HepG2 (cell line): Measurements from ENCODE around the gene HSF2BP. TPM values are rescaled to one million over a fixed set of nuclear protein-coding genes. Genes with fewer than 3 reads are reported as not detected.

Experiments used
- ATM ChIP-seq: fragments of 450-650 bp; IDR thresholded peaks from 2 replicates; pipeline ENCODE4 v1.7.1; 2017; ENCODE audit warnings: mild to moderate bottlenecking, borderline replicate concordance
- HMG20B ChIP-seq: conservative IDR thresholded peaks from 2 replicates; pipeline ENCODE4 v1.6.1; 2016; ENCODE audit warnings: missing genetic modification reagents, missing compliant biosample characterization
- PRPF4 ChIP-seq: fragments of 200-400 bp; formaldehyde crosslinking; IDR thresholded peaks from 2 replicates; pipeline ENCODE4 v1.6.1; 2016; ENCODE audit warnings: low read length, low read depth; ENCODE audit not compliant: poor library complexity, severe bottlenecking
- ZNF17 ChIP-seq: sonication (generic); formaldehyde crosslinking; IDR thresholded peaks from 2 replicates; pipeline ENCODE4 v1.5.0; 2020; ENCODE audit warnings: mild to moderate bottlenecking, missing genetic modification reagents
- ZNF33B ChIP-seq: sonication (generic); formaldehyde crosslinking; IDR thresholded peaks from 2 replicates; pipeline ENCODE4 v1.5.1; 2020; ENCODE audit warnings: mild to moderate bottlenecking, missing genetic modification reagents
- ZNF549 ChIP-seq: sonication (generic); formaldehyde crosslinking; IDR thresholded peaks from 2 replicates; pipeline ENCODE4 v1.5.0; 2020; ENCODE audit warnings: missing genetic modification reagents
- ZNF569 ChIP-seq: sonication (generic); formaldehyde crosslinking; IDR thresholded peaks from 2 replicates; pipeline ENCODE4 v1.5.0; 2020; ENCODE audit warnings: mild to moderate bottlenecking, missing genetic modification reagents, moderate library complexity, borderline replicate concordance
- ZNF878 ChIP-seq: sonication (generic); formaldehyde crosslinking; IDR thresholded peaks from 2 replicates; pipeline ENCODE4 v1.8.1; 2023; ENCODE audit warnings: mild to moderate bottlenecking, missing genetic modification reagents, moderate library complexity
- polyA plus RNA-seq, 8 experiments: library from polyadenylated mRNA; depleted of rRNA in 3 of 8; stranded (reverse) in 7 of 8; unstranded in 1 of 8; fragments of >200 nt; fragmentation: Illumina TruSeq in 4 of 8; extraction: Trizol in 4 of 8; gene quantifications; 2 replicates each; pipeline versions ENCODE4 v1.2.1 to v1.2.3, GENCODE V29; 2011 to 2016; ENCODE audit warnings: low read depth in 4 of 8, missing spikeins in 1 of 8, mixed read lengths in 1 of 8; ENCODE audit not compliant: insufficient read depth in 1 of 8
- total RNA-seq, 5 experiments: library from RNA; depleted of rRNA; stranded (reverse); fragments of >200 nt; fragmentation: Illumina TruSeq; extraction: Trizol; gene quantifications; 2 replicates each; pipeline ENCODE4 v1.2.3, GENCODE V29; 2016; ENCODE audit warnings: low read depth in 1 of 5
- TF ChIP-seq, protein P1 (sequence below): sonication (generic); formaldehyde crosslinking; IDR thresholded peaks from 2 replicates; pipeline ENCODE4 v1.4.0; 2020; ENCODE audit warnings: mild to moderate bottlenecking, missing genetic modification reagents

Gene HSF2BP
- total and polyA plus RNA-seq, 2 of the 13 experiments (the other 11 are each of a cell fraction or from before 2014, with no cell fraction given), result 0.67 to 2.2 TPM

DNA sequence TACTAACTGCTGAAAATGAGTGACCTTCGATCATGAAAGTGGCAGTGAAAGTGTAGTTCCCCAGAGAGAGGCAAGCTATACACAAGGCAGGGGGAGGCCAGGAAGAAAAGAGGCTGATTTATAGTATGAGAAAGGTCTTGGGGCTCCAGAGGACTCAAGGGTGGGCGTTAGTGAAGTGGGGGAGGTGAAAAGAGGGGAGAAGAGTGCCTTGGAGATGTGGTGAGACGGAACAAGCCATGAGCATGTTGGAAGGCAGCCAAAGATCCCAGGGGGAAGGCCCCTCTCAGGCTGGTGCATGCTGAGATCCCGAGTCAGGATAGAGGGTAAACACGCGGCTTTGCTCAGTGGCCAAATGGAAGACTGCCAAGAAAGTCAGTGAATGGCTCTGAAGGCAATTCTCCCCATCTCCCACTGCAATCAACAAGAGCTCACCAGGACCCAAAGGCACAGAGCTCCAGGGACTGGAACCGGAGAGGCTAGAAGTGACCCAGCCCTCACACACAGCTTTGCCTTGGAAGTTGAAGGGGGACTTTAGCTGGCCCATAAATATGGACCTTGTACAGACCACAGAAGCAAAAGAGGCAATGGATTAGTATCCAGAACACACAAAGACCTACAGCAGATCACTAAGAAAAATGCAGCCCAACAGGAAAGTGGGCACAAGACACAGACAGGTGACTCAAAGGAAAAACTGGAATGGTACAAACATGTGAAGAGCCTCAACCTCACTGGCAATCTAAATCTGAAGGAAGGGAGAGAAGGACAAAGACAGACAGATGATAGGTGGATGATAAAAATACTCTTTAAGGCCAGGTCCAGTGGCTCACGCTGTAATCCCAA, 49.6 kb downstream of the HSF2BP start (continued):
- TF ChIP-seq, protein P1, sequence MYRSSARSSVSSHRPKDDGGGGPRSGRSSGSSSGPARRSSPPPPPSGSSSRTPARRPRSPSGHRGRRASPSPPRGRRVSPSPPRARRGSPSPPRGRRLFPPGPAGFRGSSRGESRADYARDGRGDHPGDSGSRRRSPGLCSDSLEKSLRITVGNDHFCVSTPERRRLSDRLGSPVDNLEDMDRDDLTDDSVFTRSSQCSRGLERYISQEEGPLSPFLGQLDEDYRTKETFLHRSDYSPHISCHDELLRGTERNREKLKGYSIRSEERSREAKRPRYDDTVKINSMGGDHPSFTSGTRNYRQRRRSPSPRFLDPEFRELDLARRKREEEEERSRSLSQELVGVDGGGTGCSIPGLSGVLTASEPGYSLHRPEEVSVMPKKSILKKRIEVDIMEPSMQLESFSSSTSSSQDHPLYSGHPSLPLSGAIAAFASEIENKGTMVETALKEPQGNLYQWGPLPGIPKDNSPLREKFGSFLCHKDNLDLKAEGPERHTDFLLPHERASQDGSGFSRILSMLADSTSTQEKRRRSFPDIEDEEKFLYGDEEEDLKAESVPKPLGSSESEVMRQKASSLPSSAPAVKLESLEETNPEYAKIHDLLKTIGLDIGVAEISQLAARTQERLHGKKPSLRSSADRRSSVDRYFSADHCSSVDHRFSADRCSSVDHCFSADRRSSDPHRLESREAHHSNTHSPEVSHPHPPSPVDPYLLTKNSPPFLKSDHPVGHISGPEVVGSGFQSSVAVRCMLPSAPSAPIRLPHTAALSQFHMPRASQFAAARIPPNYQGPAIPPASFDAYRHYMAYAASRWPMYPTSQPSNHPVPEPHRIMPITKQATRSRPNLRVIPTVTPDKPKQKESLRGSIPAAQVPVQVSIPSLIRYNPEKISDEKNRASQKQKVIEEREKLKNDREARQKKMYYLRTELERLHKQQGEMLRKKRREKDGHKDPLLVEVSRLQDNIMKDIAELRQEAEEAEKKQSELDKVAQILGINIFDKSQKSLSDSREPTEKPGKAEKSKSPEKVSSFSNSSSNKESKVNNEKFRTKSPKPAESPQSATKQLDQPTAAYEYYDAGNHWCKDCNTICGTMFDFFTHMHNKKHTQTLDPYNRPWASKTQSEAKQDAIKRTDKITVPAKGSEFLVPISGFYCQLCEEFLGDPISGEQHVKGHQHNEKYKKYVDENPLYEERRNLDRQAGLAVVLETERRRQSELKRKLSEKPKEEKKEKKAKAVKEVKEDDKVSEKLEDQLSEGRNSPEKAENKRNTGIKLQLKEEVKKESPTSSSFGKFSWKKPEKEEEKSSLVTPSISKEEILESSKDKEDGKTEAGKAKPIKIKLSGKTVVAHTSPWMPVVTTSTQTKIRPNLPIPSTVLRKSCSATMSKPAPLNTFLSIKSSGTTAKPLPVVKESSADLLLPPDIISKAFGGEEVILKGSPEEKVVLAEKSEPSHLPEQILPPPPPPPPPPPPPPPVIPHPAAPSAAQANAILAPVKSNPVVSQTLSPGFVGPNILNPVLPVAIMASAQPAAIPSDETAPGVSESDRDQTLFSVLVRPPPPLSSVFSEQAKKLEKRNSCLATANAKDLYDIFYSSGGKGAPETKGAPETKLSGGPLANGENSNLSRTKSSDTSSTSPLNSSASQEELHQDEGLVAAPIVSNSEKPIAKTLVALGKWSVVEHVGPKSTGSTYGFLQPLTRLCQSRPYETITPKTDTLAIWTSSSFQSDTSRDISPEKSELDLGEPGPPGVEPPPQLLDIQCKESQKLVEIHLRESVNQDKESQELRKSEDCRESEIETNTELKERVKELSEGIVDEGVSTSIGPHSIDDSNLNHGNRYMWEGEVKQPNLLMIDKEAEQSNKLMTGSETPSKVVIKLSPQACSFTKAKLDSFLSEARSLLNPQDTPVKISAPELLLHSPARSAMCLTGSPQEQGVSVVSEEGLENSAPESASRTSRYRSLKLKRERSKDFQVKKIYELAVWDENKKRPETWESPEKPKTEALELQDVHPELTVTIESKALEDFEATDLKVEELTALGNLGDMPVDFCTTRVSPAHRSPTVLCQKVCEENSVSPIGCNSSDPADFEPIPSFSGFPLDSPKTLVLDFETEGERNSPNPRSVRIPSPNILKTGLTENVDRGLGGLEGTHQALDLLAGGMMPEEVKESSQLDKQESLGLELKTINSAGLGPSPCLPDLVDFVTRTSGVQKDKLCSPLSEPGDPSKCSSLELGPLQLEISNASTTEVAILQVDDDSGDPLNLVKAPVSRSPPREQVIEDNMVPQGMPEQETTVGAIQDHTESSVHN (CRISPR knock-in tag), result no peak
- TF ChIP-seq HMG20B (CRISPR knock-in tag) (no peak), ZNF33B (CRISPR knock-in tag) (no peak), ZNF569 (CRISPR knock-in tag) (no peak), ZNF878 (peak; percentile 86; the same call in 1 of the 2 replicates), ZNF549 (CRISPR knock-in tag) (no peak), ATM (no peak), ZNF17 (CRISPR knock-in tag) (no peak), PRPF4 (no peak)
